Measurements from ENCODE around the gene GLRB. TPM values are rescaled to one million over a fixed set of nuclear protein-coding genes. Genes with fewer than 3 reads are reported as not detected.

GLRB gene
- total RNA-seq, 4 donors from 2014 or later: 0.79 to 4.3 (median 3.0) TPM

DNA sequence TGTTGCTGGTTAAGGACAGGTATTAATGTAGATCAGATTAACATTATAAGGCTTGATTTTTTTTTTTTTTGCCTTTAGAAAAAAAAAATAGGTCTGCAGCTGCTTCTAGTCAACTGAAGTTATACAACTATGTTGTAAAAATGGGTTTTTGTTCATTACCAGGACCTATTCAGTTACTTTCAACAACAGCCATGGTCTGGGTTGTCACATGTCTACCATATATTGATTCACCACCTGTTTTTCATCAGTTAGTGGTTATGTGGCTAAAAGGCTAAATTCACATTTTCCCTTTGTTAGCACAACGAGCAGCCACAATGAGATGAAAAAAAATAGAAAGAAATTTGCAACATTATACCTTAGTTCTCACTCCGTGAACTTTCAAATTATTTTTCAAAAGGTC lies 45.5 kb downstream of the GLRB start:
- ATAC-seq (ENCODE audit: low FRiP score) (no peak), DNase-seq (ENCODE audit: low spot score) (no peak)
- no peak for TF ChIP-seq CTCF (IDR thresholded peaks at IDR 0.05)

- ATAC-seq (ENCODE audit: low FRiP score) (no peak), DNase-seq (ENCODE audit: low spot score) (no peak)
- TF ChIP-seq CTCF (IDR thresholded peaks at IDR 0.05): no peak
These were observed 51.6 kb downstream of the GLRB start for GRCh38 chr4:157127571-157127970.

DNA sequence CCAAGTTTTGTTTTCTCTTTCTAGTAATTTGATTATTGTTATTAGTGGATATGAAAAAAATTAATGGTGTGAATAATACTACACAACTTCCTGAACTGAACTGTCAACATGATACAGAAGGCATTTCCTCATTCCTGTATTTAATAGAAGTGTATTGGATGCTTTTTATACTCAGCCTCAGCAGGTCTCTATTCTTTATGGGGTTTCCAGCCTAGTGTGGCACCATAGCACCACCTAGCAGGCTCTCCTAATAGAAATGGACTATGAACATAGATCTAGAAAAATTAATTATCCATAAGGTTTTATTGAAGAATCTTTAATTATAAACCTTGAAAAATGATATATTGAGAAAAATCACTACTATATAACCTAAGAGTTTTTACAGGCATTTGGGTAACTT lies 52.4 kb downstream of the GLRB start:
- no peak for TF ChIP-seq CTCF (IDR thresholded peaks at IDR 0.05)
- ATAC-seq (ENCODE audit: low FRiP score) (no peak), DNase-seq (ENCODE audit: low spot score) (no peak)

- TF ChIP-seq CTCF (IDR thresholded peaks at IDR 0.05): no peak
- ATAC-seq (ENCODE audit: low FRiP score): no peak
- no peak for DNase-seq (ENCODE audit: low spot score)
These were observed 66.0 kb downstream of the GLRB start for GRCh38 chr4:157141976-157142375.

- ATAC-seq (ENCODE audit: low FRiP score) (no peak), DNase-seq (ENCODE audit: low spot score) (no peak)
- no peak for TF ChIP-seq CTCF (IDR thresholded peaks at IDR 0.05)
These were observed 67.4 kb downstream of the GLRB start for GRCh38 chr4:157143369-157143768.

GRCh38 chr4:157151711-157152110 lies 75.8 kb downstream of the GLRB start:
- DNase-seq (ENCODE audit: low spot score) (no peak), ATAC-seq (ENCODE audit: low FRiP score) (no peak)
- TF ChIP-seq CTCF (IDR thresholded peaks at IDR 0.05): no peak

DNA sequence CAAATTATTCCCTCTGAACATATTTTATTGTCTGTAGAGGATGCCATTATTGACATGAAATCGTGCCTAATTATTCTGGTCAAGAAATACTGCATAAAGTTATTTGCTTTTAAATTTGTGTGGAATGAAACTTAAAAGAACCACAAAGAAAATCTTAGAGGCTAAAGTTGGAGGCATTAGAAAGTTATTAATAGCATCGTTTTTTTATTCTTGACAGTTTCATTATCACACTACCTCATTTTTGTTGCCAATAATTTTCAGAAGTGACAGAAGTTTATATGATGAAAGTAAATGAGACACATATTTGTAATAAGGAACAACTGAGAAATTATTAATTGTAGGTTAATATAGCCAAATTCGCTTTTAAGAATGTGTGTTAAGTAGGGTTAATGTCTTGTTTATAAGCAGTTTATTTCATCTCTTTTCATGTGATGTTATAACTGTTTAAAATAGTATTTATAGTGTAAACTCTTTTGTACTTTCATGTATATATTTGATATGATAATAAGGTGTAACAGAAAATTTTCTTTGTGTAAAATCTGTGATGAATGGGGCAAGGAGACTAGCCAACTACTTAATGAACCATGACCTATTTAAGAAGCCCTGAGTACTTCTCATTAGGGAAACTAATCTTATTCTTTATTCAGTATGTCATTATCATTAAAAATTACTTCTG lies 90.1 kb downstream of the GLRB start:
- DNase-seq (ENCODE audit: low spot score): no peak
- TF ChIP-seq CTCF (IDR thresholded peaks at IDR 0.05): no peak
- ATAC-seq (ENCODE audit: low FRiP score): no peak
